ENCODE measurements around the gene C1orf35.

C1orf35 gene

DNA sequence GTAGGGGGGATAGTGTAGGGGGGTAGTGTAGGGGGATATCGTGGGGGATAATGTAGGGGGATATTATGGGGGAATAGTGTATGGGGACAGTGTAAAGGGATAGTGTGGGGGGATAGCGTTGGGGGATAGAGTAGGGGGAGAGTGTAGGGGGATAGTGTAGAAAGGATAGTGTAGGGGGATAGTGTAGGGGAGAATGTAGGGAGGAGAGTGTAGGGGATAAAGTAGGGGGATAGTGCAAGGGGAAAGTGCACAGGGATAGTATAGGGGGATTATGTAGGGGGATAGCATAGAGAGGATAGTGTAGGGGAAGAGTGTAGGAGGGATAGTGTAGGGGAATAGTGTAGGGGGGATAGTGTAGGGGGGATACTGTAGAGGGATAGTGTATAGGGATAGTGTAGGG is 33.0 kb downstream of the C1orf35 start:
- no peak for DNase-seq
- no peak overlapping the region for H3K4me3 ChIP-seq (ENCODE audit: low read depth, low read length)
- H3K9me3 ChIP-seq (ENCODE audit: severe bottlenecking), result no peaks in the 10 kb centered on the region
- H3K36me3 ChIP-seq, result no peaks in the 10 kb centered on the region
- peaks cover 3% of the 10 kb centered on the region for H3K27me3 ChIP-seq (ENCODE audit: insufficient read depth, low read depth, severe bottlenecking)
- H3K27ac ChIP-seq, result no peak overlapping the region
- TF ChIP-seq CTCF (IDR thresholded peaks at IDR 0.05; ENCODE audit: low read depth, low read length), result no peak

DNA sequence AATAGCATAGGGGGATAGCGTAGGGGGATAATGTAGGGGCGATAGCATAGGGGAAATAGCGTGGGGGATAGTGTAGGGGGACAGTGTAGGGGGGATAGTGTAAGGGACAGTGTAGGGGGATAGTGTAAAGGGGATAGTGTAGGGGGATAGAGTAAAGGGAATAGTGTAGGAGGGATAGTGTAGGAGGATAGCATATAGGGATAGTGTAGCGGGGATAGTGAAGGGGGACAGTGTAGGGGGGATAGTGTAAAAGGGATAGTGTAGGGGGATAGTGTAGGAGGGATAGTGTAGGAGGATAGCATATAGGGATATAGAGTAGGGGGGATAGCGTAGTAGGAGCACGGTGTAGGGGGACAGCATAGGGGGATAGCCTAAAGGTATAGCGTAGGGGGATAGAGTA is 34.8 kb downstream of the C1orf35 start:
- no peaks in the 10 kb centered on the region for H3K36me3 ChIP-seq
- no peaks in the 10 kb centered on the region for H3K9me3 ChIP-seq (ENCODE audit: severe bottlenecking)
- H3K4me3 ChIP-seq (ENCODE audit: low read depth, low read length), result no peak overlapping the region
- no peak for TF ChIP-seq CTCF (IDR thresholded peaks at IDR 0.05; ENCODE audit: low read depth, low read length)
- no peak overlapping the region for H3K27ac ChIP-seq
- H3K27me3 ChIP-seq (ENCODE audit: insufficient read depth, low read depth, severe bottlenecking), result peaks cover 3% of the 10 kb centered on the region
- DNase-seq, result no peak

GRCh38 chr1:228066891-228067654 is 36.1 kb downstream of the C1orf35 start:
- H3K27me3 ChIP-seq (ENCODE audit: insufficient read depth, low read depth, severe bottlenecking), result peaks cover 3% of the 10 kb centered on the region
- no peak overlapping the region for H3K27ac ChIP-seq
- DNase-seq, result no peak
- H3K4me3 ChIP-seq (ENCODE audit: low read depth, low read length), result no peak overlapping the region
- no peak for TF ChIP-seq CTCF (IDR thresholded peaks at IDR 0.05; ENCODE audit: low read depth, low read length)
- no peaks in the 10 kb centered on the region for H3K9me3 ChIP-seq (ENCODE audit: severe bottlenecking)
- no peaks in the 10 kb centered on the region for H3K36me3 ChIP-seq

- Histone ChIP-seq H3K9me3 (ENCODE audit: severe bottlenecking) (no peaks in the 10 kb centered on the region), H3K4me3 (ENCODE audit: low read depth, low read length) (no peak overlapping the region), H3K27me3 (ENCODE audit: insufficient read depth, low read depth, severe bottlenecking) (peaks cover 3% of the 10 kb centered on the region), H3K36me3 (no peaks in the 10 kb centered on the region), H3K27ac (no peak overlapping the region)
- no peak for TF ChIP-seq CTCF (IDR thresholded peaks at IDR 0.05; ENCODE audit: low read depth, low read length)
- DNase-seq, result no peak
Measured at GRCh38 chr1:228066416-228066815, 36.7 kb downstream of the C1orf35 start.

- Histone ChIP-seq H3K27ac (no peak overlapping the region), H3K36me3 (no peaks in the 10 kb centered on the region), H3K4me3 (ENCODE audit: low read depth, low read length) (no peak overlapping the region), H3K9me3 (ENCODE audit: severe bottlenecking) (no peaks in the 10 kb centered on the region), H3K27me3 (ENCODE audit: insufficient read depth, low read depth, severe bottlenecking) (peaks cover 3% of the 10 kb centered on the region)
- DNase-seq, result no peak
- TF ChIP-seq CTCF (IDR thresholded peaks at IDR 0.05; ENCODE audit: low read depth, low read length), result no peak
Measured at GRCh38 chr1:228065543-228066347, 37.4 kb downstream of the C1orf35 start.

Data from WERI-Rb-1 (cell line).